Left ventricle myocardium inferior (tissue), 1 donor: ENCODE data around the gene SGCB. TPM values are rescaled to one million over a fixed set of nuclear protein-coding genes. Genes with fewer than 3 reads are reported as not detected.

Experiments
- DNase-seq: peaks from one replicate; pipeline ENCODE4 v3.0.0-alpha.2; 2020
- H3K27ac ChIP-seq: fragments of 200-600 bp; replicated peaks from 2 replicates; pipeline ENCODE4 v1.8.0; 2021
- H3K27me3 ChIP-seq: fragments of 200-600 bp; 2 replicates; pipeline ENCODE4 v1.8.0; 2021; ENCODE audit warnings: low read depth
- H3K36me3 ChIP-seq: fragments of 200-600 bp; 2 replicates; pipeline ENCODE4 v1.8.0; 2021
- H3K4me1 ChIP-seq: fragments of 200-600 bp; 2 replicates; pipeline ENCODE4 v1.8.0; 2021
- H3K4me3 ChIP-seq: fragments of 200-600 bp; 2 replicates; pipeline ENCODE4 v1.8.0; 2021; ENCODE audit warnings: mild to moderate bottlenecking, moderate library complexity
- H3K9me3 ChIP-seq: fragments of 200-600 bp; replicated peaks from 2 replicates; pipeline ENCODE4 v1.8.0; 2021
- CTCF ChIP-seq: fragments of 200-600 bp; IDR thresholded peaks from 2 replicates; pipeline ENCODE4 v1.8.0; 2021; ENCODE audit warnings: antibody characterized with exemption, mild to moderate bottlenecking, borderline replicate concordance
- intact Hi-C: fragments of 100-400 bp; cut with micrococcal nuclease; formaldehyde crosslinking; loops from one replicate; pipeline ENCODE4 v1.11.0; 2022
- total RNA-seq: library from RNA; stranded (reverse); fragmentation: NEBNext Ultra II Directional; extraction: Animal tissue kit (Norgen Biotek cat#: 25700); gene quantifications from one replicate; pipeline ENCODE4 v1.2.1, GENCODE V29; 2021
- donor health status: DM: no; HTN: yes; CAD: no; lungs with severe emphysema.

Gene SGCB
- total RNA-seq, 1 donor from 2014 or later, result 78.8 TPM

- no peak overlapping the region for H3K4me3 ChIP-seq
- no peaks in the 10 kb centered on the region for H3K27me3 ChIP-seq
- no peak for TF ChIP-seq CTCF
- no peaks in the 10 kb centered on the region for H3K4me1 ChIP-seq
- DNase-seq, result no peak
- no peak overlapping the region for H3K27ac ChIP-seq
- no peaks in the 10 kb centered on the region for H3K9me3 ChIP-seq
- H3K36me3 ChIP-seq, result peaks cover 45% of the 10 kb centered on the region
- intact Hi-C loops, result no loop called here
Observed at GRCh38 chr4:52014903-52015302, 23.2 kb downstream of the SGCB start.

DNA sequence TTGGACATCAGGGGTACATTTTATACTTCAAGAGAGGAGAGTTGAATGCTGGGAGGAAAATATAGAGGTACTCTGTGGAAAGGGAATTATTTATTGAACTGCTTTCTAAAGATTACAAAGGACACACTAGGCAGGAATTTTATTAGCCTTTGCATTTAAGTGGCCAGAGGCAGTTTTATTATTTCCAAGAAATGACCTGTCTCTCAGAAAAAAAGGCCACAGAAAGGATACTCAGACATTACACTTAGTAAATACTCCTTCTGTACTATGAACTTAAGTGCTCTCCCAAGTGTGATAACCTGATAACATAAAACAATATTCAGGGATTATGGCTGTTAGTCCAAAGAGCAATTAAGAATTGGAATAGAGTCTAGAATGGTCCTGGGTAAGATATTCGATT lies 25.4 kb downstream of the SGCB start:
- Histone ChIP-seq H3K27me3 (no peaks in the 10 kb centered on the region), H3K4me1 (no peaks in the 10 kb centered on the region), H3K36me3 (peaks cover 44% of the 10 kb centered on the region), H3K4me3 (no peak overlapping the region), H3K27ac (no peak overlapping the region), H3K9me3 (no peaks in the 10 kb centered on the region)
- no peak for DNase-seq
- no peak for TF ChIP-seq CTCF
- intact Hi-C loops, result no loop called here

- H3K4me3 ChIP-seq, result no peak overlapping the region
- no peak for TF ChIP-seq CTCF
- H3K27ac ChIP-seq, result no peak overlapping the region
- DNase-seq, result no peak
- no peaks in the 10 kb centered on the region for H3K4me1 ChIP-seq
- H3K9me3 ChIP-seq, result no peaks in the 10 kb centered on the region
- H3K36me3 ChIP-seq, result peaks cover 37% of the 10 kb centered on the region
- H3K27me3 ChIP-seq, result no peaks in the 10 kb centered on the region
- intact Hi-C loops, result no loop called here
Observed at GRCh38 chr4:52010986-52011385, 27.1 kb downstream of the SGCB start.

DNA sequence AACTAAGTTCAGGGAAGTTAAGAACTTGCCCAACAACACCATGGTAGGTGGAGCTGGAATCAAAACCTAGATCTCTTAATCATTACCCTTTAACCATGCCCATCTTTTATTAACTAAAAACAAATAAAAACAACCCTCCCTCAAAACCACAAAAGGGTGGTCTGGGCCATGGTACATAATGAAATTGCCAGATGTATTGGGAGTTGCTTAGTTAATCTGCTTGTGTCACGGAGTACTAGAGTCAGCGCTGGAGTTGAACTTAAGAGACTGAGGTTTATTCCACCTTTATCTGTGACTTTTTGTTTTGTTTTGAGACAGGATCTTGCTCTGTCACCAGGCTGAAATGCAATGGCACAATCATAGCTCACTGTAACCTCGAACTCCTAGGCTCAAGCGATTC lies 31.2 kb downstream of the SGCB start:
- no peak overlapping the region for H3K27ac ChIP-seq
- H3K27me3 ChIP-seq, result no peaks in the 10 kb centered on the region
- TF ChIP-seq CTCF, result no peak
- no peaks in the 10 kb centered on the region for H3K9me3 ChIP-seq
- no peak overlapping the region for H3K4me3 ChIP-seq
- H3K4me1 ChIP-seq, result no peaks in the 10 kb centered on the region
- H3K36me3 ChIP-seq, result peaks cover 17% of the 10 kb centered on the region
- intact Hi-C loops, result no loop called here
- no peak for DNase-seq

DNA sequence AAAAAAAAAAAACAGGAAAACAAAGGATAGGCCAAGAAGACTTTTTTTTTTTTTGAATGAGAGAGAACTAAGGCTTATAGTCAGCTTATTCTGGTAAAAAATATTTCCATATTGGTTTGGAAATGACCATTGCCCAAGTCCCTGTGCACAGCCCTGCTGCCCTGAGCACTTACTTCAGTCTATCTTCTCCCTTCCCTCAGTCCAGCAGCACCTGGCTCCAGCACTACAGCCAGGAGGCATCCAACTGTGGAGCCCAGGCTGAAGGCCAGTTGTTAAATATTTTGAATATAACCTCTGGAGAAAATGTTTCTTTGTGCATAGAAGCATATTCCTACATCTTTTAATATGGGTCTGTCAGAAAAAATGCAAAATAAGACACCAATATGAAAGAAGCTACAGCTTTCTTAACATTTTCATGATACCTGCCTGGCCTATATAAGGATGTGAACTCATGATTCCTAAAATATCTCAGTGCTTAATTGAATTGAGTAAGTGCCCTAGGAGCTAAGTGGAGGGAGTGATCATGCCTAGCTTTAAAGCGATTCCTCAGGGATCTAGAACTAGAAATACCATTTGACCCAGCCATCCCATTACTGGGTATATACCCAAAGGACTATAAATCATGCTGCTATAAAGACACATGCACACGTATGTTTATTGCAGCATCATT lies 32.4 kb downstream of the SGCB start:
- H3K36me3 ChIP-seq, result peaks cover 5% of the 10 kb centered on the region
- H3K4me3 ChIP-seq, result no peak overlapping the region
- intact Hi-C loops, result no loop called here
- no peaks in the 10 kb centered on the region for H3K9me3 ChIP-seq
- no peak for TF ChIP-seq CTCF
- H3K27me3 ChIP-seq, result no peaks in the 10 kb centered on the region
- H3K27ac ChIP-seq, result no peak overlapping the region
- H3K4me1 ChIP-seq, result no peaks in the 10 kb centered on the region
- no peak for DNase-seq
